IPS-NIHi7 (cell line): ENCODE measurements around the gene SLC38A1.
"Not testable (repeated sequence)": the region's sequence is repeated elsewhere in the genome, so short reads cannot be mapped to it uniquely, and the experiment has no call there.

ENCODE experiments used
- DNase-seq: peaks from one replicate; pipeline ENCODE4 v3.0.0; 2012; ENCODE audit warnings: mixed read lengths; ENCODE audit errors: extremely low spot score

SLC38A1 gene

DNA sequence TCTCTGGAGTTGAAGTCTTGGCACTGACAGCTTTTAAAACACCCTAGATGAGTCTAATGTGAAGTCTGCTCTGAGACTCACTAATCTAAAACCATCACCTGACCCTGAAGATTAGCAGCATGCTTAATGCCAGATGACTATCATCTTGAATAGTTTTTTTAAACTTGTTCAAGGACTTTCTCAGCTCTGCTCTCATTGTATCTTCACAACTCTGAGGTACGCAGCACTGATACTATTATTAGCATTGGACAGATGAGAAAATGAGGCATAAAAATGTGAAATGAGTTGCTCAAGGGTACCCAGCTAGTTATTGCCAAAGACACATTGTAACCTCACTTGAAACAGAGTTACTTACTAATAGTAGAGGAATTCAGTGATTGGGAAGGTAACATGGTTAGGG, 4.8 kb downstream of the SLC38A1 start:
- no peak for DNase-seq

DNA sequence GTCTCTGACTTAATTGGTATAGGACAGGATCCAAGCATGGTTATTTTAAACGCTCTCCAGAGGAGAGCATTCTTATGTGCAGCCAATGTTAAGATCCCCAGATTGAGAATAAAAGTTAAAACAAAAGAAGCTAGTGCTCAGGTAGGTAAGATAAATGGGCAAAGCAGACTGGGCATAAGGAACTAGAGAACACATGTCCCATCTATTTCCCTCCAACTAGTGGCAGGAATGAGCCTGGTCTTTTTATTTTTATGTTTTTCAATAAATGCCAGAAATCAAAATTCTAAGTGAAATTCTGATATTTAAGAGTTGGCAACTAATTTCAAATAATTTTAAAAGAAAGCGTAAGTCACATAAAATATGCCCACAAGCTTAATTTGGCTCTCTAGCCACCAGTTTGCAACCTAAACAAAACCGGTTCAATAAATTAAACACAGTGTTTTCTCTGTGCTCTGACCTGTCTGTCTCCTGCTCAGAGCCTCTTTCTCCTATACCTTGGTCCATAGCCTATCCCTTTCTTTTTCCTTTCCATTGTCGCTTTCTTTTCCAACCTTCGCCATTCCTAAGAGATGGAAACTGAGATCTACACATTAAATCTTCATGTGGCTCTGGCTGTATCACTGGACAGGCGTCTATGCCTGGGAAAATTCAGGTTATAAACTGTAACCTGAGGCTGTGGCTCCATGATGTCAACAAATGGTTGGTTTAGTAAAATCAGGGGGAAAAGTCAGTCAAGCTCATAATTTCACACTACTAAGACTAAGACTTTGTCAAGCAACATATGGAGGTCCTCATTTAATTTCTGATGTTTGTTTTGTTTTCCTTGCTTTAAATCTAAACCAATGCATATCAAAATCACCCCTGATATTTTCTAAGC, 5.5 kb downstream of the SLC38A1 start:
- no peak for DNase-seq

DNA sequence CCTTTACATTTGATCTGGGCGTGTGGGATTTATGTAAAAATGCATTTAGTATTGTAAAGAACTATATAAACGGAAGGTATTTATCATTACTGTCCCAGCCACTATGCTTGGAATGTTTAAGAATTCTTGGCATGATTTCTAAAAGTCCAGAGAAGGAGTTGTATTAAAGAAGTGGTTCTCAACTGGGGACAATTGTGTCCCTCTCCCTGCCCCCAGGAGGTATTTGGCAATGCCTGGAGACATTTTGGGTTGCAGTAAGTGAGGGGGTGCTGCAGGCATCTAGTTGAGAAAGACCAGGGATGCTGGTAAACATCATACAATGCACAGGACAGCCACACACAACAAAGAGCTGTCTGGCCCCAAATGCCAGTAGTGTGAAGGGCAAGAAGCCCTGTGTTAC, 7.2 kb downstream of the SLC38A1 start:
- DNase-seq = no peak

DNA sequence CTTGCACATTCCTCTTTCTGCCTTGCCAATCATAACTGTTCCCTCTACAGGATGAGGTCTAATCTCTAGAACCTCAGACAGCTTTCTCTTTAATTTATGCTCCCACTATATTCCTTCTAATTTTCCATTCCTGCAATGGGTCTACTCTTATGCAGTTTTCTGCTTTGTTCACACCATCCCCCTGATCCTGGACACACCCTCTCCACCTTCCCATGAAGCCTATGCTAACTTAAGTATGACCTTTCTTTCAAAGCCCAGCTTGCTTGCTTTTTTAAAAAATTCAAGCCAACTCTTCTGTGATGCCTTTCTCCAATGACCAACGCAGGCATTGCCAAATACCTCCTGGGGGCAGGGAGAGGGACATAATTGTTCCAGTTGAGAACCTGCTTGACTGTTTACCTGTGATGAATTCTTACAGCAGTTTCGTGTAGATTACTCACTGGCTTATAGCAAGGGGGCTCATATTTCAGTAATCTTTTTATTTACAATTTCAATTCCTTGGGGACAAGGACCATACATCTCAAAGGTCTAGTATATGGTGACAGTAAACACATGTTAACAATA, 7.8 kb downstream of the SLC38A1 start:
- no peak for DNase-seq

DNA sequence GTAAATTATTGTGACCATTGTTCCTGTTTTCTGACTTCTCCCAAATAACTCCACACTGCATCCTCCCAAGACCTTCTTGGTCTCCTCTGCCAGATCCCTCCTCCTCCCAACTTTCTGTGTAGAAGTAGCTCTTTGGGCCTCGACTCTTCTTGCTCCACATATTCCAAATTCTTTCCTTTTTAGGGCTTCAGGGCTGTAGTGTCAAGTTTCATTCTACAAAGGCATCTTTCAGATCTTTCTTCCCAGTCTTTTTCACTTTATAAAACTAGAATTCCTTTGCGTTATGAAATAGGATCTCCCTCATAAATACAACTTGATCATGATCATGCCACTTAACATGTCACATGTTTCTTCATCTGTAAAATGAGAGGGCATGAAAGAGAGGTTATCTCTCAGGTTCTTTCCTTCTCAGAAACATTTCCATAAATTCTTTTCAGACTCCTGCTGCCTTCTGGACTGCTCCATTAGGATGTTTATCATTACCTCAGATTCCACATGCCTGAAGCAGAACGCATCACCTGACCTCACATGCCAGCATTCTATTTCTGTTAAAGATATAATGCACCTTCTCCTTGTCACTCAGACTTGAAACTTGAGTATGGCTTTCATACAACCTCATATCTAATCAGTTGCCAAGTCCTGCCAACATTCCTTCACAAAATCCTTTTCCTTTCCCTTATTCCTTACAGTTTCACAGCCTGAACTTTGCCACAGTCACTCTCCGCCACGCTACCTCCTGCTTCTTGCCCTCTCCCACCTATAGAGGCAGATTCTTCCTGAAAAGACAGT, 8.5 kb downstream of the SLC38A1 start:
- peak; percentile 29 for DNase-seq

DNA sequence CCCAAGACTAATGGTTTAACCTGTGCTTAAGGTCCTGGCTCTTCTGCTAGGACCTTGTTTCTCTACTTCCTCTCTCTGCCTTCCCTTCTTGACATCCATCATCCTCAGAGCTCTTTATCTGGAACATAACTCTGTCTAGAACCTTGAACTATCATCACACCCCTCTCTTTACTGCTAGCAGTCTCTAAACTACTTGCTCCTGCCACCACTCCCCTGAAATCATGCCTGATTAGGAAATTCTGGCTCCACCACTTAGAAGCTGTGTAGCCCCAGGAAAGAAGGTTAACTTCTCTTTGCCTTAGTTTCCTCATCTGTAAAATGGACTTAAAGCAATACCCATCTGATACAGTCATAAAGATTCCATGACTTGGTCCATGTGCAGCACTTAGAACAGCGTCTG, 9.1 kb downstream of the SLC38A1 start:
- no peak for DNase-seq

DNA sequence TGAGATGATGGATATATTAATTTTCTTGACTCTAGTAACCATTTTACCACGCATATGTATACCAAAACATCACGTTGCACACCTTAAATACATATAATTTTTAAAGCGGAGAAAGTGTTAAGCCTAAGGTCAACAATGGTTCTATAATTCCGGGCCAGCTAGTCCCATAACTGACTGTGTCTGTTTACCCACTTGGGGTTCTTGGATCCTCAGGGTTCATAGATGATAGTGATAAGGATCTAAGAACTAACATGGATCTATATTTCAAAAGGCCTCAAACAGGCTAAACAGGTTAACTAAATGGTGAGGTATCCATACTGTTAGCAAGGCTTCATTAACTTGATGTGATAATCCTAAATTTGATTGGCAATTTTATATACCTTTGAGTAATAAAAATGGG, 9.8 kb downstream of the SLC38A1 start:
- no peak for DNase-seq

DNA sequence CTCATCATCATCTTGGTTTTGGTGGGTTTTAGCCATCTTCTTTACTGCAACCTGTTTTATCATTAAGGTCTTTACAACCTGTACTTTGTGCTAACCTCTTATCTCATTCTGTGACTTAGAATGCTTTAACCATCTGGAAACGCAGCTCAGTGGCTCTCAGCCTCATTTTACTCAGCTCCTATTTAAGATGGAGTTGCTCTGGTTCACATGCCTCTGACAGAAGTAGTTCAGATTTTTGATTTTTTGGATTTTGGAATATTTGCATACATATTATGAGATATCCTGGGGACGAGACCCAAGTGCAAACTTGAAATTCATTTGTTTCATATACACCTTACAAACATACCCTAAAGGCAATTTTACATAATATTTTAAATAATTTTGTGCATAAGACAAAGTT, 10.7 kb downstream of the SLC38A1 start:
- DNase-seq = no peak

DNA sequence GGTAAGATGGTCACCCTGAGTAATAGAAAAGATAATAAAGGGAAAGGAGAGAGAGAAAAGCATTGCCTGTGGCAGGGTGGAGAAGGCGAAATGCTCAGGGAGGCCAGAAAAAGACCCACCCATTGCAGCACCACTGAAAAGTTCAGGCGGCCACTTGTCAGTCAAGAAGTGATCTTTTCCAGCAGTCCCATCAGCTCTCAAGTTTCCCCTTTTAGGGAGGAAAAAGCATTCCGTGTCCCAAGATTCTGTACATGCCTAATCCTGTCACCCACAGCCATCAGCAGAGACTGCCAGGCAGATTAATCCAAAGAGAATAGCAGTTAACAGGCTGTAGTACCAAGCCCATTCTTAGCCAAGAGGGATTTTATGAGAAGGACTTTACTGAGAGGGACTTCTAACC, 11.9 kb downstream of the SLC38A1 start:
- DNase-seq = no peak

DNA sequence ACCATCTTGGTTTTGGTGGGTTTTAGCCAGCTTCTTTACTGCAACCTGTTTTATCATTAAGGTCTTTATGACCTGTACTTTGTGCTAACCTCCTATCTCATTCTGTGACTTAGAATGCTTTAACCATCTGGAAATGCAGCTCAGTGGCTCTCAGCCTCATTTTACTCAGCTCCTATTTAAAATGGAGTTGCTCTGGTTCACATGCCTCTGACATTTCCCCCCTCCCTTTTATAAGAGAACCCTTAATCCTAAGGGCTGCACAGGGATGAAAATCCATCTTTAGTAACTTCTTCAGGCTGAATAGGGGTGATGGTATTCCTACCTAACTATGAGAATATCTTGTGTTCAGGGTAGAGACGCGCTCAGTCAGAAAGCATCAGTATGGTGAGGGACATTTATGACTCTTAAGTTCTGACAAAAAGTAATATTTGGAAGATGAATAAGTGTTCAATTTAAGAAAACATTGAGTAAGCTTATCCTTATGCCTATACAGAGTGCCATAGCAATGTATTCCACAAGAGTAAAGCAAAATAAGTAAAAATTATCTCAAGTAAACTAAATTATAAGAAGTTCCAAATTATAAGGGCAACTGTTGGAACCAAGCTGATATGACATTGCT, 15.2 kb downstream of the SLC38A1 start:
- no peak for DNase-seq

DNA sequence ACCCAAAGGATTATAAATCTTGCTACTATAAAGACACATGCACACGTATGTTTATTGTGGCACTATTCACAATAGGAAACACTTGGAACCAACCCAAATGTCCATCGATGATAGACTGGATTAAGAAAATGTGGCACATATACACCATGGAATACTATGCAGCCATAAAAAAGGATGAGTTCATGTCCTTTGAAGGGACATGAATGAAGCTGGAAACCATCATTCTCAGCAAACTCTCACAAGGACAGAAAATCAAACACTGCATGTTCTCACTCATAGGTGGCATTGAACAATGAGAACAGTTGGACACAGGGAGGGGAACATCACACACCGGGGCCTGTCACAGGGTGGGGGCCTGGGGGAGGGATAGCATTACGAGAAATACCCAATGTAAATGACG, 16.8 kb downstream of the SLC38A1 start:
- not testable (repeated sequence) for DNase-seq

DNA sequence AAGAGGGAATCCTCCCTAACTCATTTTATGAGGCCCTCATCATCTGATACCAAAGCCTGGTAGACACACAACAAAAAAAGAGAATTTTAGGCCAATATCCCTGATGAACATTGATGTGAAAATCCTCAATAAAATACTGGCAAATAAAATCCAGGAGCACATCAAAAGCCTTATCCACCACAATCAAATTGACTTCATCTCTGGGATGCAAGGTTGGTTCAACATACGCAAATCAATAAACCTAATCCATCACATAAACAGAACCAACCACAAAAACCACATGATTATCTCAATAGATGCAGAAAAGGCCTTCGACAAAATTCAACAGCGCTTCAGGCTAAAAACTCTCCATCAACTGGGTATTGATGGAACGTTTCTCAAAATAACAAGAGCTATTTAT, 18.9 kb downstream of the SLC38A1 start:
- DNase-seq = not testable (repeated sequence)

DNA sequence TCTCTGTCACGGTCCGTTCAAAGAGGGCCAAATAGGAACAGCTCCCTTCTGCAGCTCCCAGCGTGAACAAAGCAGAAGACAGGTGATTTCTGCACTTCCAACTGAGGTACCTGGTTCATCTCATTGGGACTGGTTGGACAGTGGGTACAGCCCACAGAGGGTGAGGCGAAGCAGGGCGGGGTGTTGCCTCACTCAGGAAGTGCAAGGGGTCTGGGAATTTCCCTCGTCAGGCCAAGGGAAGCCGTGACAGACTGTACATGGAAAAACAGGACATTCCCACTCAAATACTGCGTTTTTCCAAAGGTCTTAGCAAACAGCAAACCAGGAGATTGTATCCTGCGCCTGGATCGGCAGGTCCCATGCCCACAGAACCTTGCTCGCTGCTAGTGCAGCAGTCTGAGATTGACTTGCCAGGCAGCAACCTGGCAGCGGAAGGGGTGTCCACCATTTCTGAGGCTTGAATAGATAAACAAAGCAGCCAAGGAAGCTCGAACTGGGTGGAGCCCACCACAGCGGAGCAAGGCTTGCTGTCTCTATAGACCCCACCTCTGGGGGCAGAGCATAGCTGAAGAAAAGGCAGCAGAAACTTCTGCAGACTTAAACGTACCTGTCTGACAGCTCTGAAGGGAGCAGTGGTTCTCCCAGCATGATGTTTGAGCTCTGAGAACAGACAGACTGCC, 22.7 kb downstream of the SLC38A1 start:
- DNase-seq = no peak

DNA sequence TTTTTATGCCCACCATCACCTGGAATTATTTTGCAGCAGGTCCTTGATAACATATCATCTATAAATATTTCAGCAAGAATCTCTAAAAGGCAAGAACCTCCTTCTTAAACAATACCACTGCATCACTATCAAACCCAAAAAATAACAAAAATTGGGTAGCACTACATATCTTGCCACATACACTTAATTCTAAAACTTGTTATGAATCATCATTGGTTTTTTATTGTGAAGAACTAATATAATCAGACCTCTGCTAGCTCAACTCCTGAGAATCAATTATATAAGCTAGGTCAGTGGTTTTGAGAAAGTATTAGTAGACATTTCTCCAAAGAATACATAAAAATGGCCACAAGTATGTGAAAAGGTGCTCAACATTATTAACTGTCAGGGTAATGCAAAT, 23.8 kb downstream of the SLC38A1 start:
- no peak for DNase-seq

DNA sequence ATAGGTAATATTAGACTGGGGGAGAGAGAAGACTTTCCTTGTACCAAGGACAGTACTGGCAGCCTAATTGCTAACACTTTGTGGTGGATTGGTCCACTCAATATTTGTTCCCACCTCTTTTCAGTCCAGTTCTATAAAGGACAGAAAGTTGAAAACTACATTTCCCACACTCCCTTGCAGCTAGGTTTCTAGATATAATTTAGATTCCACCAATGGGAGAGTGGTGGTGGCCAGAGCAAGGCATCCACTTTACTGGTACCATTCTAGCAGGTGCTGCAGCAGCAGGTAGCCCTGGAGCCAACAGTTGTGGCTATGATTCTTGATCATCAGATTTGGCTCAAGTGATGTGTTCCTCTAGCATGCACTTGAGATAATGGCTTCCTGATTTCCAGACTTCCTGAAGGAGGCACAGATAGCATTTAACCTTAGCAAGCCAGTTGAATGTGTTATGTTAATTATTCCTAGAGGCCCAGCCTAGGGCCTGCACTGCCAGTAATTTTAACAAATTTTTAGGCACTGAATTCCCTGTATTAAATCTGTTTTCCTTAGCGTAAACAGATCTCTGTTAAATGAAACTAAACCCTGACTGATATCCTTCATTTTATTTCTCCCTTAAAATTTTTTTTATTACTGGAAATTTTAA, 24.4 kb downstream of the SLC38A1 start:
- DNase-seq = no peak

DNA sequence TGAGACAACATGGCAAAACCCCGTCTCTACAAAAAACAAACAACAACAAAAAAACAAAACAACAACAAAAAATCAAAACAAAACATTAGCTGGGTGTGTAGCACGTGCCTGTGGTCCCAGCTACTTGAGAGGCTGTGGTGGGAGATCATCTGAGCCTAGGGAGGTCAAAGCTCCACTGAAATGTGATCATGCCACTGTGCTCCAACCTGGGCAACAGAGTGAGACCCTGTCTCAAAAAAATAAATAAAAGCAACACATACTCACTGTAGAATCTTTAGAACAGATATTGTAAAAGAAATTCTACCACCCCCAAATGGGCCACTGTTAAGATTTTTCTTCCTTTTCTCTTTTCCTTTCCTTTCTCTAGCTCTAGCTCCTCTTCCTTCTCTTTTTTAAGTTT, 26.3 kb downstream of the SLC38A1 start:
- no peak for DNase-seq

DNA sequence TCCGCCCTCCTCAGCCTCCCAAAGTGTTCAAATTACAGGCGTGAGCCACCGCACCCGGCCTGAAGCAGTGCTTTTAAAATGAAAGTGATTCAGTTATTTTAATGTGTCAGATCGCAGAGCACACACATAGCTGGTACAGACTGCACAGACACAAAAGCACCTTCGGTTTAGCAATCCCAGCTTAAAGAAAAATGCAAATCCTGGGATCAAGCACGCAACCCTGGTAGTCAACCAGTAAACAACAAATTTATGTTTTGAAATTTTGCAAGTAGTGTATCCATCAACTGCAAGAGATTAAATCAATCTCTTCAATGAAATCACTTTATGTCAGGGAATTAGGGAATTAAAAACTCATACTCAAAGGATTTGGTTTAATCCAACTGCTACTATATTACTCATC, 28.4 kb downstream of the SLC38A1 start:
- no peak for DNase-seq

DNA sequence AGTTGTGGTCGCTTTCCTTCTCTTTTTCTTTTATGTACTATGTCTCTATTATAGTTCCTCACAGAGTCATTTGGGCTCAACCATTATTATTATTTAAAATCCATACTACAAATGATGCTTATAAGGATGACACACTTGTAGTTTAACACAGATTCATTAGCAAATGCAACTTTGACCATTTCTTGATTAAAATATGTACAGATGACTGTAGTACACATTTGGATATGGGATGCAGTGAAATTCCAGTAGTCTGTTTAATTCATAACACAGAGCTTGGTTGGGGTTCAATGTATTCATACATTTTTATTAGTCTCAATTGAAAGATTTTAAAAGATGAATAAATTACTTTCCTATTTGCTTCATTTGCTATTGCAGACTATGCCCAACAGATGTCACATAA, 30.0 kb downstream of the SLC38A1 start:
- DNase-seq = no peak

DNA sequence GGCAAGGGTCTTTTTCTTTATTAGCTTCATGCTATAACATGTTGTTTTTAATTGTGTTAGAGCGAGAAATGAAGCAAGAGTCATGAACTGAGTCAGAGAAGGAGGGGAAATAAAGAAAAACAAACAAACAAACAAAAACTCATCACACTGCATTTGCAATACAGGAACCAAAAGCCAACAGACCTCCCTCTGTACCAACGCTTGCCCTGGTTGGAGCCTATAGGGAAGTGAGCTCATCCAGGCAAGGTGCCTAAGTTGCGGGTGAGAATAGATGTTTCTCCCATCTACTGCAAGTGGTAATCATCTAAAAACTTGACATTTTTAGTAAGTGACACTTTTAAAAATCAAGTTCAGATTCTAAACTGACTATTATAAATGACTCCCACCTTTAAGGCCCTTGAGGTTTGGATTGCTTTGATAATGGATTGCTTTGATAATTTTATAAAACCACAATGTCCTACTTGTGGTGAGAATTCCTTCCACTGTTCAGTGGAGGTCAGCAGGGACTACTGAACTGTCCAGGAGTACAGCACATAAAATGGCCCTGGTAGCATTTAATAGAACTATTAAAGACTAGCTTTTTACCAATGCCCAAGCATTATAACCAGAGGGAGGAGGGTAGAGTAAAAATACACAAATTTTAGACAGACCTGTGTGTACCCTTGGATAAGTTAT, 31.3 kb downstream of the SLC38A1 start:
- DNase-seq = no peak

DNA sequence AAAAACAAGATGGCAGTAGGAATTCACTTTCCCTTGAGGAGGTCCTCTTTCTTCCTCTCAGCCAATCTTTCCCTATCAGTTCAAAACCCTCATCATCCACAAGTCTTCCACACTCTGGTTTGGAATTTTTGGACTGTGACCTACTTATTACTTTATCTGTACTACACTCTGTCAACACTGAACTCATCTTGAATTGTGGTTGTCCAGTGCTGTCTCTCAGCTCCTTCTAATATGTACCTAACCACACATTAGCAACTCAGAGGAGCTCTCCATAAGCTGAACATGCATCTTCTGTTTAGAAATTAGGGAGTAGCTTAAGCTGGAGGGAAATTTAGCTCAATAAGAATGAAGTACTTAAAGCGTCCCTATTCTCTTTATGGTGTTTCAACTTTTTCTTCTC, 34.8 kb downstream of the SLC38A1 start:
- no peak for DNase-seq

DNA sequence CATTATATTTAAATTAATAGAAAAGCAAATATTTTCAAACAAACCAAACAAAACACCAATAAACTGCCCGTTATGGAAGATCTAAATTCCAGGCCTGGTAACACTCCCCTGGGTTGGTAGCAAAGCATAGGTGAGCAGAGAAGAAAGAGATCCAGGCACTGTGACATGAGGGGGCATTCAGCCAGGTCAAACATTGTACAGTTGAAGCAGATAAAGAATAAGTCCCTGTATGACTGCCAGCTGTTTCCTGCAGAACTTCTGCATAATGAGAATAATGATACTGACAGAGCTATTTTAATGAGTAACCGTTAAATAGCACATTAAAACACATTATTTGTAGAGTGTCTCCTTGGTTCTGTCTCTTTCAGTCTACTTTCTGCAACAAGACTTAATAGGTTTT, 35.4 kb downstream of the SLC38A1 start:
- no peak for DNase-seq
